Heart left ventricle (tissue), 13 donors: ENCODE data around the gene PPP1R12B.
"Not testable (repeated sequence)": the region's sequence is repeated elsewhere in the genome, so short reads cannot be mapped to it uniquely, and the experiment has no call there.

Experiments used
- CTCF ChIP-seq, 12 donors: fragments of 200-600 bp; sonication (generic) in 4 of 12; IDR thresholded peaks; one replicate each; pipeline versions ENCODE4 v1.5.0 to v1.8.0; 2018 to 2022; ENCODE audit warnings: antibody characterized with exemption in 12 of 12, mild to moderate bottlenecking in 5 of 12
- POLR2A ChIP-seq, 2 donors: fragments of 450-650 bp; IDR thresholded peaks; one replicate each; pipeline ENCODE4 v1.6.1; 2017; ENCODE audit warnings: antibody characterized with exemption in 2 of 2, mild to moderate bottlenecking in 2 of 2, moderate library complexity in 2 of 2
- donor health status: ischemic (EF 13 %, LVEDD 7.1; RV severe dilation, severe dysfunction).
- donor health status: DM: no; HTN: yes; CAD: no.
- donor health status: DM: no; HTN: no; CAD: no.
- donor health status: ischemic (EF 25% LVEDD 6.9; RV normal size, moderate dysfunction).
- donor health status: ischemic (EF 25% LVEDD 5.7; RV mildly dilated, moderate dysfunction).
- donor health status: ischemic (EF 35%, LVEDD 5.7; RV mildly dilated, moderate dysfunction).
- donor health status: nonischemic (EF 11% LVEDD 7.7; RV severe dilation, severe dysfunction).
- donor health status: DM: yes; HTN: yes; CAD: no.
- donor health status: PGD.
- donor health status: ischemic (EF 29% LVEDD 5.4; RV normal size, mild dysfunction).
- donor health status: nonischemic (EF 23%, LVEDD 6.1; RV moderate dilation, normal function).

- not testable (repeated sequence) for TF ChIP-seq CTCF, POLR2A (IDR thresholded peaks at IDR 0.05)
Measured at GRCh38 chr1:202552615-202553014, 204.1 kb downstream of the PPP1R12B start.
